ENCODE results near the gene PRPF31.

DNA sequence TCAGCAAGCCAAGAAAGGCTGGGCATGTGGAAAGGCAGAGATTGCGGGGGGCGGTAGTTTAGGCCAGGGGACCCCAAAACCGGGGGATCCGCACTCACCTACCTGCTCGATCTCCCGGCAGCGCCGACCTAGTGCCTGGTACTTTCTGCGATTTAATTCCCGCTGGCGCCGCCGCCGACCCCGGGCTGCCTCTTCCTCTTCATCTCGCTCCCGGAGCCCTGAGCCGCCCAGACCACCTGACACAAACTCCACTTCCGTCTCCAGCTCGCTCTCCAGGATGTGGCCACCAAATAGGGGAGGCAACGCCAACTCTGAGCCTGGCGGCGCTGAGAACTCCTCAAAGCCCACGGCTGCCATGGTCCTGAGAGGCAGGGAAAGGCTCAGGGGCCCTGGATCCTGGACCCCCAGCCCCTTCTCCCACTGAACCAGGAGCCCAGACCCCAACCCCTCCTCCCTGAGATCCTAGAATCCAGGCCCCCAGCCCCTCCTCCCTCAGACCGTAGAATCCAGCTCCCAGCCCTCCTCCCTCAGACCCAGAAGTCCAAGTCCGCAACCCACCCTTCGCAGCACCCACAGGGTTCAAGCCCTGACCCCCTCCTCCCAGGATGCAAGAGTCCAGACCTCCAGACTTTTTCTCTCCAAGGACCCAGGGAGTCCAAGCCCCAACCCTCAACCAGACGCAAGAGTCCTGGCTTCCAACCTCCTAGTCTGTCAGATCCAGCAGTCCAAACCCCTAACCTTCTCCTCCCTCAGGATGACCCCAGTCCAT lies 1.0 kb upstream of the PRPF31 start:
- TF ChIP-seq, protein P1, sequence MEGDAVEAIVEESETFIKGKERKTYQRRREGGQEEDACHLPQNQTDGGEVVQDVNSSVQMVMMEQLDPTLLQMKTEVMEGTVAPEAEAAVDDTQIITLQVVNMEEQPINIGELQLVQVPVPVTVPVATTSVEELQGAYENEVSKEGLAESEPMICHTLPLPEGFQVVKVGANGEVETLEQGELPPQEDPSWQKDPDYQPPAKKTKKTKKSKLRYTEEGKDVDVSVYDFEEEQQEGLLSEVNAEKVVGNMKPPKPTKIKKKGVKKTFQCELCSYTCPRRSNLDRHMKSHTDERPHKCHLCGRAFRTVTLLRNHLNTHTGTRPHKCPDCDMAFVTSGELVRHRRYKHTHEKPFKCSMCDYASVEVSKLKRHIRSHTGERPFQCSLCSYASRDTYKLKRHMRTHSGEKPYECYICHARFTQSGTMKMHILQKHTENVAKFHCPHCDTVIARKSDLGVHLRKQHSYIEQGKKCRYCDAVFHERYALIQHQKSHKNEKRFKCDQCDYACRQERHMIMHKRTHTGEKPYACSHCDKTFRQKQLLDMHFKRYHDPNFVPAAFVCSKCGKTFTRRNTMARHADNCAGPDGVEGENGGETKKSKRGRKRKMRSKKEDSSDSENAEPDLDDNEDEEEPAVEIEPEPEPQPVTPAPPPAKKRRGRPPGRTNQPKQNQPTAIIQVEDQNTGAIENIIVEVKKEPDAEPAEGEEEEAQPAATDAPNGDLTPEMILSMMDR (IDR thresholded peaks at IDR 0.05): no peak
- TF ChIP-seq POLR2A (IDR thresholded peaks at IDR 0.05): no peak

All from uterus (tissue), 2 donors.